ENCODE data around the gene FRMD4B.

FRMD4B gene

GRCh38 chr3:69339760-69340159, 46.1 kb downstream of the FRMD4B start:
- Histone ChIP-seq H3K36me3 (no peaks in the 10 kb centered on the region), H3K4me3 (ENCODE audit: low read depth in 1 of 2, low read length in 1 of 2) (no peak overlapping the region), H3K27ac (peak overlapping the region; percentile 71), H3K9me3 (no peaks in the 10 kb centered on the region), H3K27me3 (no peaks in the 10 kb centered on the region), H3K4me1 (ENCODE audit: control insufficient read depth in 1 of 2, insufficient read depth in 1 of 2, low read depth in 1 of 2, low read length in 1 of 2) (peaks cover 13 to 32% of the 10 kb centered on the region in 2 experiments)
- TF ChIP-seq CTCF (IDR thresholded peaks at IDR 0.05): no peak

GRCh38 chr3:69338911-69339310, 47.0 kb downstream of the FRMD4B start:
- Histone ChIP-seq H3K4me3 (ENCODE audit: low read depth in 1 of 2, low read length in 1 of 2) (no peak overlapping the region), H3K4me1 (ENCODE audit: control insufficient read depth in 1 of 2, insufficient read depth in 1 of 2, low read depth in 1 of 2, low read length in 1 of 2) (peaks cover 13 to 28% of the 10 kb centered on the region in 2 experiments), H3K36me3 (peaks cover 3% of the 10 kb centered on the region), H3K27ac (peak overlapping the region; percentile 71), H3K27me3 (no peaks in the 10 kb centered on the region), H3K9me3 (no peaks in the 10 kb centered on the region)
- no peak for TF ChIP-seq CTCF (IDR thresholded peaks at IDR 0.05)

- no peak for TF ChIP-seq CTCF (IDR thresholded peaks at IDR 0.05)
- no peaks in the 10 kb centered on the region for H3K27me3 ChIP-seq
- H3K27ac ChIP-seq: no peak overlapping the region
- H3K4me3 ChIP-seq (ENCODE audit: low read depth in 1 of 2, low read length in 1 of 2): no peak overlapping the region
- peaks cover 0 to 9% of the 10 kb centered on the region in 2 experiments for H3K4me1 ChIP-seq (ENCODE audit: control insufficient read depth in 1 of 2, insufficient read depth in 1 of 2, low read depth in 1 of 2, low read length in 1 of 2)
- H3K36me3 ChIP-seq: peaks cover 14% of the 10 kb centered on the region
- no peaks in the 10 kb centered on the region for H3K9me3 ChIP-seq
These were observed 53.0 kb downstream of the FRMD4B start for GRCh38 chr3:69332934-69333333.

- no peaks in the 10 kb centered on the region for H3K9me3 ChIP-seq
- peaks cover 0 to 22% of the 10 kb centered on the region in 2 experiments for H3K4me1 ChIP-seq (ENCODE audit: control insufficient read depth in 1 of 2, insufficient read depth in 1 of 2, low read depth in 1 of 2, low read length in 1 of 2)
- H3K27ac ChIP-seq: no peak overlapping the region
- no peak overlapping the region for H3K4me3 ChIP-seq (ENCODE audit: low read depth in 1 of 2, low read length in 1 of 2)
- no peaks in the 10 kb centered on the region for H3K27me3 ChIP-seq
- no peak for TF ChIP-seq CTCF (IDR thresholded peaks at IDR 0.05)
- peaks cover 14% of the 10 kb centered on the region for H3K36me3 ChIP-seq
These were observed 54.9 kb downstream of the FRMD4B start for GRCh38 chr3:69330891-69331400.

- Histone ChIP-seq H3K4me3 (ENCODE audit: low read depth in 1 of 2, low read length in 1 of 2) (no peak overlapping the region), H3K36me3 (peaks cover 14% of the 10 kb centered on the region), H3K9me3 (no peaks in the 10 kb centered on the region), H3K27ac (no peak overlapping the region), H3K4me1 (ENCODE audit: control insufficient read depth in 1 of 2, insufficient read depth in 1 of 2, low read depth in 1 of 2, low read length in 1 of 2) (peaks cover 5 to 29% of the 10 kb centered on the region in 2 experiments), H3K27me3 (no peaks in the 10 kb centered on the region)
- TF ChIP-seq CTCF (IDR thresholded peaks at IDR 0.05): no peak
These were observed 56.0 kb downstream of the FRMD4B start for GRCh38 chr3:69329892-69330291.

GRCh38 chr3:69328963-69329302, 57.0 kb downstream of the FRMD4B start:
- peaks cover 11% of the 10 kb centered on the region for H3K36me3 ChIP-seq
- no peak for TF ChIP-seq CTCF (IDR thresholded peaks at IDR 0.05)
- no peaks in the 10 kb centered on the region for H3K9me3 ChIP-seq
- H3K4me3 ChIP-seq (ENCODE audit: low read depth in 1 of 2, low read length in 1 of 2): no peak overlapping the region
- peaks cover 14 to 39% of the 10 kb centered on the region in 2 experiments for H3K4me1 ChIP-seq (ENCODE audit: control insufficient read depth in 1 of 2, insufficient read depth in 1 of 2, low read depth in 1 of 2, low read length in 1 of 2)
- no peaks in the 10 kb centered on the region for H3K27me3 ChIP-seq
- peak overlapping the region; percentile 29 for H3K27ac ChIP-seq
